Progenitor cell of endocrine pancreas (in vitro differentiated cells): ENCODE results near the gene INSYN2A. TPM values are rescaled to one million over a fixed set of nuclear protein-coding genes. Genes with fewer than 3 reads are reported as not detected.

Source experiments
- DNase-seq: peaks from one replicate; pipeline ENCODE4 v3.0.0; 2021; ENCODE audit warnings: low spot score; ENCODE audit not compliant: unreplicated experiment
- H3K27ac Mint-ChIP-seq: 2 replicates; pipeline ENCODE4 v1.8.0; 2021; ENCODE audit warnings: mild to moderate bottlenecking, moderate library complexity, mixed read lengths
- H3K27me3 Mint-ChIP-seq: 2 replicates; pipeline ENCODE4 v1.8.0; 2021; ENCODE audit warnings: mixed read lengths
- H3K36me3 Mint-ChIP-seq: 2 replicates; pipeline ENCODE4 v1.8.0; 2022; ENCODE audit warnings: mixed read lengths; ENCODE audit not compliant: insufficient read depth
- H3K4me1 Mint-ChIP-seq: 2 replicates; pipeline ENCODE4 v1.8.0; 2021; ENCODE audit warnings: low read depth, mixed read lengths
- H3K4me3 Mint-ChIP-seq: 2 replicates; pipeline ENCODE4 v1.8.0; 2021; ENCODE audit warnings: low read depth, mild to moderate bottlenecking, moderate library complexity, mixed read lengths
- H3K9me3 Mint-ChIP-seq: 2 replicates; pipeline ENCODE4 v1.8.0; 2021; ENCODE audit warnings: low read depth, mixed read lengths
- CTCF ChIP-seq: fragments of 200-600 bp; sonication (generic); IDR thresholded peaks from one replicate; pipeline ENCODE4 v1.5.0; 2021; ENCODE audit warnings: antibody characterized with exemption, mild to moderate bottlenecking; ENCODE audit not compliant: unreplicated experiment
- total RNA-seq: library from RNA; stranded (reverse); gene quantifications from 2 replicates; pipeline ENCODE4 v1.2.1, GENCODE V29; 2021

INSYN2A gene
- total RNA-seq, 1 donor from 2014 or later = not detected

- DNase-seq = no peak
- Mint-ChIP-seq H3K36me3 (peaks cover 1% of the 10 kb centered on the region), H3K27ac (no peak overlapping the region), H3K9me3 (no peaks in the 10 kb centered on the region), H3K4me3 (no peak overlapping the region), H3K4me1 (peaks cover 6% of the 10 kb centered on the region), H3K27me3 (no peaks in the 10 kb centered on the region)
- no peak for TF ChIP-seq CTCF
These were observed 22.3 kb upstream of the INSYN2A start for GRCh38 chr10:127218658-127219057.

- H3K4me1 Mint-ChIP-seq = no peaks in the 10 kb centered on the region
- H3K27ac Mint-ChIP-seq = no peak overlapping the region
- no peak overlapping the region for H3K4me3 Mint-ChIP-seq
- peaks cover 1% of the 10 kb centered on the region for H3K36me3 Mint-ChIP-seq
- no peaks in the 10 kb centered on the region for H3K9me3 Mint-ChIP-seq
- no peak for DNase-seq
- no peaks in the 10 kb centered on the region for H3K27me3 Mint-ChIP-seq
- TF ChIP-seq CTCF = no peak
These were observed 20.4 kb upstream of the INSYN2A start for GRCh38 chr10:127216786-127217185.

- no peak overlapping the region for H3K27ac Mint-ChIP-seq
- no peaks in the 10 kb centered on the region for H3K9me3 Mint-ChIP-seq
- H3K4me1 Mint-ChIP-seq = no peaks in the 10 kb centered on the region
- no peak for TF ChIP-seq CTCF
- H3K4me3 Mint-ChIP-seq = no peak overlapping the region
- peaks cover 1% of the 10 kb centered on the region for H3K36me3 Mint-ChIP-seq
- DNase-seq = no peak
- no peaks in the 10 kb centered on the region for H3K27me3 Mint-ChIP-seq
These were observed 19.9 kb upstream of the INSYN2A start for GRCh38 chr10:127216274-127216673.

DNA sequence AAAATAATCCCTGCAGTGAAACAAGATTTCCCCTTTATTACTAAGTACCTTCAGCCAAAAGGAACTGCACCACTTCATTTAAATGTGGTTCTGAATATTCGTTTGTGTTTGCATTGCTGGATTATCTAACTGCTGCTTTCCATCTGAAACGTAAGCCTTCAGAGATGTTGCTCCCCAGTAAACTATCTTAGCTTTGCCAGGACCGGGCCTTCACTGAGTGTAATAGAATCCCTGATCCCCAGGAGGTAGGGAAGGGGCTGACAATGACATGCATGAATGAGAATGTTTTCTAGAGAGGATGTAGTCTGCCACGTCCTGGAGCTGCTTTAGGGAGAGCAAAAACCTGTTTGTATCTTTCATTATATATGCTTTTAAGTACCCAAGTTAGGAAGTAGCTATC lies 19.5 kb upstream of the INSYN2A start:
- no peak overlapping the region for H3K4me3 Mint-ChIP-seq
- peaks cover 1% of the 10 kb centered on the region for H3K36me3 Mint-ChIP-seq
- DNase-seq = no peak
- no peak overlapping the region for H3K27ac Mint-ChIP-seq
- H3K9me3 Mint-ChIP-seq = no peaks in the 10 kb centered on the region
- H3K4me1 Mint-ChIP-seq = no peaks in the 10 kb centered on the region
- no peak for TF ChIP-seq CTCF
- H3K27me3 Mint-ChIP-seq = no peaks in the 10 kb centered on the region

- no peaks in the 10 kb centered on the region for H3K27me3 Mint-ChIP-seq
- no peak for DNase-seq
- H3K36me3 Mint-ChIP-seq = peaks cover 1% of the 10 kb centered on the region
- TF ChIP-seq CTCF = no peak
- H3K9me3 Mint-ChIP-seq = no peaks in the 10 kb centered on the region
- no peaks in the 10 kb centered on the region for H3K4me1 Mint-ChIP-seq
- H3K27ac Mint-ChIP-seq = no peak overlapping the region
- no peak overlapping the region for H3K4me3 Mint-ChIP-seq
These were observed 14.6 kb upstream of the INSYN2A start for GRCh38 chr10:127210936-127211466.
